ENCODE measurements around the gene TCEA2. TPM values are rescaled to one million over a fixed set of nuclear protein-coding genes. Genes with fewer than 3 reads are reported as not detected.

TCEA2 gene
- total and polyA plus RNA-seq, 2 of the 13 experiments (the other 11 are each of a cell fraction or from before 2014, with no cell fraction given), result 28.1 to 33.7 TPM

- no peak for TF ChIP-seq ZBTB33 (CRISPR knock-in tag; IDR thresholded peaks at IDR 0.05)
- no peak for TF ChIP-seq NFE2L1 (CRISPR knock-in tag; IDR thresholded peaks at IDR 0.05; ENCODE audit: borderline replicate concordance)
- TF ChIP-seq MTA3 (CRISPR knock-in tag; IDR thresholded peaks at IDR 0.05), result no peak
- TF ChIP-seq PAWR (CRISPR knock-in tag; IDR thresholded peaks at IDR 0.05; ENCODE audit: borderline replicate concordance), result no peak
- TF ChIP-seq TEF (CRISPR knock-in tag; IDR thresholded peaks at IDR 0.05), result peak; percentile 56; the same call in 1 of the 2 replicates
- peak; percentile 51 for TF ChIP-seq FOXA3 (CRISPR knock-in tag; IDR thresholded peaks at IDR 0.05)
- TF ChIP-seq RELA (CRISPR knock-in tag; IDR thresholded peaks at IDR 0.05), result peak; percentile 90; the same call in 1 of the 2 replicates
- peak; percentile 95 for TF ChIP-seq HIC2 (CRISPR knock-in tag; IDR thresholded peaks at IDR 0.05; ENCODE audit: low read depth)
- peak; percentile 90 for TF ChIP-seq ZSCAN21 (CRISPR knock-in tag; IDR thresholded peaks at IDR 0.05; ENCODE audit: borderline replicate concordance)
- TF ChIP-seq ZBTB49 (CRISPR knock-in tag; IDR thresholded peaks at IDR 0.05; ENCODE audit: borderline replicate concordance), result no peak; the same call in 1 of the 2 replicates
- no peak for TF ChIP-seq ZNF672 (CRISPR knock-in tag; IDR thresholded peaks at IDR 0.05)
Observed at GRCh38 chr20:64053841-64054661, 8.9 kb upstream of the TCEA2 start (continued).
